Thoracic aorta (tissue), 2 donors: ENCODE measurements around the gene C1orf232. TPM values are rescaled to one million over a fixed set of nuclear protein-coding genes. Genes with fewer than 3 reads are reported as not detected.

Experiments
- ATAC-seq: fragments of 150-250 bp; one replicate; pipeline ENCODE4 v1.8.0; 2017; ENCODE audit warnings: low read depth; ENCODE audit not compliant: insufficient number of reproducible peaks, low FRiP score
- DNase-seq: peaks from one replicate; pipeline ENCODE4 v3.0.0-alpha.2; 2020; ENCODE audit warnings: low spot score
- H3K27ac ChIP-seq, 2 donors: fragments of 200-600 bp; sonication (generic); 1 replicate in 1 of 2; 2 replicates in 1 of 2; pipeline ENCODE4 v1.5.1; 2016; ENCODE audit warnings: mild to moderate bottlenecking in 2 of 2, moderate library complexity in 2 of 2
- H3K27me3 ChIP-seq: fragments of 200-600 bp; sonication (generic); replicated peaks from 2 replicates; pipeline ENCODE4 v1.6.0; 2016; ENCODE audit warnings: mild to moderate bottlenecking; ENCODE audit not compliant: insufficient read depth
- H3K36me3 ChIP-seq: fragments of 200-600 bp; sonication (generic); one replicate; pipeline ENCODE4 v1.5.1; 2016
- H3K4me1 ChIP-seq, 2 donors: fragments of 200-600 bp; sonication (generic); 1 replicate in 1 of 2; 2 replicates in 1 of 2; pipeline versions ENCODE4 v1.5.1 to v1.6.0; 2016; ENCODE audit warnings: low read depth in 2 of 2, mild to moderate bottlenecking in 1 of 2; ENCODE audit not compliant: control insufficient read depth in 1 of 2
- H3K4me3 ChIP-seq: fragments of 200-600 bp; sonication (generic); 2 replicates; pipeline ENCODE4 v1.5.1; 2016; ENCODE audit warnings: mild to moderate bottlenecking
- H3K9me3 ChIP-seq: fragments of 200-600 bp; sonication (generic); 2 replicates; pipeline ENCODE4 v1.5.1; 2016
- total RNA-seq, 2 donors: library from RNA; depleted of rRNA; stranded (reverse); fragments of >200 nt; gene quantifications; one replicate each; pipeline versions ENCODE4 v1.1.0 to v1.2.3, GENCODE V29; 2016
- TF ChIP-seq, protein P1 (sequence below): fragments of 200-600 bp; sonication (generic); IDR thresholded peaks from one replicate; pipeline ENCODE4 v1.5.1; 2019; ENCODE audit warnings: antibody characterized with exemption

C1orf232 gene
- total RNA-seq, 2 donors from 2014 or later: not detected

DNA sequence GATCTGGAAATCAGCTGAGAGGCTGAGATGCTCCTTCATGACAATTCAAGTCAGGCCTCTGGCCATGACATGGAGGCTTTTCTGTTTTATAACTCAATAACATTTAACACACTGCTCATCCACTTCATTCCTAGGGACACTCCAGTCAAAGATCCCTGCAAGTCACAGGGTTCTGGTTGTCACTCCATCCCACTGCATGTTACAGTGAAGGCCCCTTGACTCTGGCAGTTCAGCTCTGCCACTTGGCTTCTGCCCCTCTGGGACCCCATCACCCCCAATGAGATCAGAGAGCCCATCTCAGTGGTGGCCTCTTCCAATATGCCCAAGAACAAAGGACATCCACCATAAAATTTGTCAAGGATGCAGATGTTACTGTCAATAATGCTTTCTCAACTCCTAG, 19.9 kb downstream of the C1orf232 start:
- ATAC-seq (no peak), DNase-seq (no peak)
- no peaks in the 10 kb centered on the region for H3K4me1 ChIP-seq
- H3K27ac ChIP-seq: no peak overlapping the region
- H3K27me3 ChIP-seq: no peaks in the 10 kb centered on the region
- TF ChIP-seq, protein P1, sequence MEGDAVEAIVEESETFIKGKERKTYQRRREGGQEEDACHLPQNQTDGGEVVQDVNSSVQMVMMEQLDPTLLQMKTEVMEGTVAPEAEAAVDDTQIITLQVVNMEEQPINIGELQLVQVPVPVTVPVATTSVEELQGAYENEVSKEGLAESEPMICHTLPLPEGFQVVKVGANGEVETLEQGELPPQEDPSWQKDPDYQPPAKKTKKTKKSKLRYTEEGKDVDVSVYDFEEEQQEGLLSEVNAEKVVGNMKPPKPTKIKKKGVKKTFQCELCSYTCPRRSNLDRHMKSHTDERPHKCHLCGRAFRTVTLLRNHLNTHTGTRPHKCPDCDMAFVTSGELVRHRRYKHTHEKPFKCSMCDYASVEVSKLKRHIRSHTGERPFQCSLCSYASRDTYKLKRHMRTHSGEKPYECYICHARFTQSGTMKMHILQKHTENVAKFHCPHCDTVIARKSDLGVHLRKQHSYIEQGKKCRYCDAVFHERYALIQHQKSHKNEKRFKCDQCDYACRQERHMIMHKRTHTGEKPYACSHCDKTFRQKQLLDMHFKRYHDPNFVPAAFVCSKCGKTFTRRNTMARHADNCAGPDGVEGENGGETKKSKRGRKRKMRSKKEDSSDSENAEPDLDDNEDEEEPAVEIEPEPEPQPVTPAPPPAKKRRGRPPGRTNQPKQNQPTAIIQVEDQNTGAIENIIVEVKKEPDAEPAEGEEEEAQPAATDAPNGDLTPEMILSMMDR: no peak
- H3K4me3 ChIP-seq: no peak overlapping the region
- no peaks in the 10 kb centered on the region for H3K36me3 ChIP-seq
- no peaks in the 10 kb centered on the region for H3K9me3 ChIP-seq

DNA sequence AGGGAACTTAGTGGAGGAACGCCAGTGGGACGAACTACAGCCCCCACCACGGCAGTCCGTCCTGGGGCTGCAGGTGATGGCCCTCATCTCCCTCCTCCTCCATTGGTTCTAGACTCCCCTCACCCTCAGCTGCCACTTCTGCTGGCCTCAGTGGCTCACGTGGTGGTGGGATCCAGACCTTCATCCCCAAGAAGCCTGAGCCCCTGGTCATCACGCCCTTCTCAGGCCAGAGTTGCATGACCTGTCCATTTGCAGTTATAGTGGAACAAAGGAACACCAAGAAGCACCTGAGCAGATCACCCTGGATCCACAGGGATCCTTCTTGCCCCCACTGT, 22.8 kb downstream of the C1orf232 start:
- ATAC-seq (no peak), DNase-seq (no peak)
- Histone ChIP-seq H3K36me3 (no peaks in the 10 kb centered on the region), H3K4me1 (no peaks in the 10 kb centered on the region), H3K9me3 (no peaks in the 10 kb centered on the region), H3K27me3 (no peaks in the 10 kb centered on the region), H3K4me3 (no peak overlapping the region), H3K27ac (no peak overlapping the region)
- TF ChIP-seq, protein P1: no peak

DNA sequence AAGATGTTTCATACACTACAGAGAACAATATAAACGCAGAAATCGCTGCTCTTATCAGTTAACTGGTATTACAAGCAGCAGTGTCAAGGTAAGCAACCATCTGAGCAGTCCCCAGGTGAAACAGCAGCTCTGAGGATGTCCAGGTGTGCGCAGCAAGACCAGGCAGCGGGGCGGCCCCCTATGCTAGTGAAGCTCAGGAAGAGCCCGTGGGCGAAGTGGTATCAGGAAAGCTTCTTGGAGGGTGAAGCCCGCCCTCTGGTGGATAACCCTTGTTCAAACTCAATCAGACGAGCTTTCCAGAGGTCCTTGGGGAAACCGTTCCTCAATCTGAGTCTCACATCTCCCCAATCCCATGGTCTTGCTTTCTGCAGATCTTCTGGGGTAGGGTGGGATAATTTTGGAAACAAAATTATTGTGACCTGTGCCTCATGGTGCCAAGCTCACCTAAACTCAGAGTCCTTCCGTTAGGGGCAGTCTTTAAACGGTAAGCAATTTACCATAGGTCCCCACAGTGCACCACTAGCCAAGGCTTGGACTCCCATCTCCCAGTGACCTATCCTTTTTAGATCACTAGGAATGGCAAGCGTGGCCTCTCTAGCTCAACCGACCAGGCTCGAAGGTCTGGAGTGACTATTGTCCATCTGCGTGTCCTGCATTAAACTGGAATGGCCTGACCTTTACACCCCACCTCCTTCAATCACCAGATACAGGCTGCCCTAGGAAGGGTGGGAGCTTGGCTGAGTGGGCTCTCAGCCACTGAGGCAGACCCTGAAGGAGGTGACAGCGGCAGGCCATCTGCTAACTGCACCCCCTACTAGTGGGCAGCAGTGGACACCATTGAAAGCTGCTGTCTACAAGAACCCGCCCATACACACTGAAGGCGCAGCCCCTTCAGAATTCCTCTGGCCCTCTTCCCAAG, 23.5 kb downstream of the C1orf232 start:
- Histone ChIP-seq H3K27me3 (no peaks in the 10 kb centered on the region), H3K4me1 (no peaks in the 10 kb centered on the region), H3K36me3 (no peaks in the 10 kb centered on the region), H3K4me3 (no peak overlapping the region), H3K9me3 (no peaks in the 10 kb centered on the region), H3K27ac (no peak overlapping the region)
- peak; percentile 50 for ATAC-seq
- TF ChIP-seq, protein P1: peak; percentile 72
- DNase-seq: no peak

GRCh38 chr1:26142159-26142558, 26.6 kb downstream of the C1orf232 start:
- TF ChIP-seq, protein P1: no peak
- no peak overlapping the region for H3K27ac ChIP-seq
- ATAC-seq: no peak

DNA sequence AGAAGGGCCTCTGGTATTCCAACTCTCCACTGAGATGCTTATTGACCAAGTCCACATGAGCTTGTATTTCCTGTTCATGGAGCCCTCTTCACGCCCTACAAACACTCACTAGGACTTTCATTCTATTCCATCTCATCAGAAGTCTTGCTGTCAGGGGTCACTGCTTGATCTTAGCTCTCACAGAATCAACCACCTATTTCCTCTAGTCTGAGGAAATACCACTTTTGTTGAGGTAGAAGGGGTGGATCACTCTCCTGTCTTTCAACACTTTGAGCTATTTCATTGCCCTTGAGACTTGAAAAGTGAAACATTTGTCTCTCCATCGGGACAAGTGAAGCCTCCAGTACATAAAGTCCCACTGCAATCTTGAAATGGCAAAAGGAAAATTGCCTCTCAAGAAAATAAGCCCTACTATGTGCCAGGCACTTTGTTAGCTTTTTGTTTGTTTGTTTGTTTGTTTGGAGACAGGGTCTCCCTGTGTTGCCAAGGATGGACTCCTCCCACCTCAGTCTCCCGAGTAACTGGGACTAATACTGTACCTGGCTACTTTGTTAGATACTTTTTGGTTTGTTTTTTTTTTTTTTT, 29.7 kb downstream of the C1orf232 start:
- ATAC-seq: no peak
- no peaks in the 10 kb centered on the region for H3K27me3 ChIP-seq
- H3K4me3 ChIP-seq: no peak overlapping the region
- no peak for DNase-seq
- no peaks in the 10 kb centered on the region for H3K4me1 ChIP-seq
- H3K27ac ChIP-seq: no peak overlapping the region
- TF ChIP-seq, protein P1: no peak
- H3K36me3 ChIP-seq: no peaks in the 10 kb centered on the region
- H3K9me3 ChIP-seq: no peaks in the 10 kb centered on the region

More at GRCh38 chr1:26142159-26142558, 26.6 kb downstream of the C1orf232 start:
- H3K27me3 ChIP-seq: no peaks in the 10 kb centered on the region
- no peaks in the 10 kb centered on the region for H3K4me1 ChIP-seq
- DNase-seq: no peak
- H3K36me3 ChIP-seq: no peaks in the 10 kb centered on the region
- H3K4me3 ChIP-seq: peak overlapping the region; percentile 31
- no peaks in the 10 kb centered on the region for H3K9me3 ChIP-seq
